Hematopoietic multipotent progenitor cell treated with erythropoietin and hydrocortisone succinate and interleukin-3 and kit ligand, for 4 days (in vitro differentiated cells): ENCODE measurements around the gene TMEM169.
"Not testable (repeated sequence)": the region's sequence is repeated elsewhere in the genome, so short reads cannot be mapped to it uniquely, and the experiment has no call there.

Experiments
- DNase-seq: peaks from one replicate; pipeline ENCODE4 v3.0.0-alpha.2; 2015

TMEM169 gene

DNA sequence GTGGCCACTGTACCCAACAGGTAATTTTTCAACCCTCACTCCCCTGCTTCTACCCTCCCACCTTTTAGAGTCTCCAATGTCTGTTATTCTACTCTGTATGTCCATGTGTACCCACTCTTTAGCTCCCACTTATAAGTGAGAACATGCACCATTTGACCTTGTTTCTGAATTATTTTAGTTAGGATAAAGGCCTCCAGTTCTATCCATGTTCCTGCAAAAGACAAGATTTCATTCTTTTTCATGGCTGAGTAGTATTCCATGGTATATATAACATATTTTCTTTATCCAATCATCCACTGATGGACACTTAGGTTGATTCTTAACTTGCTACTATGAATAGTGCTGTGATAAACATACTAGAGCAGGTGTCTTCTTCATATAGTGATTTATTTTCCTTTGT is 9.2 kb upstream of the TMEM169 start:
- DNase-seq = no peak

DNA sequence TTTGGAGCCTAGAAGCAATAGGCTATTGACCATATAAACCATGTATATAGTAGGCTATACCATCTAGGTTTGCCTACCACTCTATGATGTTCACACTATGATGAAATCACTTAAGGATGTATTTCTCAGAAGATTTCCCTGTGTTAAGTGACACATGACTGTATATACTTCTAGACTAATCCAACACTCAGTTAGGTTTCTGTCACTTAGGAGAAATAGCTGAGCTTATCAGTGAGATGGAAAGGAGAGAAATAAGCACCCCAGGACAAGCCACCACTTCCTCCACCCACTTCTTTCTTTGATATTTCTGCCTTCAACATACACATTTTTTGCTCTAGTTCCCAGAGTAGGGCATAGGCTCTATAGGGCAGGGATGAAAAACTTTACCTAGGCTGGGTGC is 7.9 kb upstream of the TMEM169 start:
- DNase-seq = no peak

DNA sequence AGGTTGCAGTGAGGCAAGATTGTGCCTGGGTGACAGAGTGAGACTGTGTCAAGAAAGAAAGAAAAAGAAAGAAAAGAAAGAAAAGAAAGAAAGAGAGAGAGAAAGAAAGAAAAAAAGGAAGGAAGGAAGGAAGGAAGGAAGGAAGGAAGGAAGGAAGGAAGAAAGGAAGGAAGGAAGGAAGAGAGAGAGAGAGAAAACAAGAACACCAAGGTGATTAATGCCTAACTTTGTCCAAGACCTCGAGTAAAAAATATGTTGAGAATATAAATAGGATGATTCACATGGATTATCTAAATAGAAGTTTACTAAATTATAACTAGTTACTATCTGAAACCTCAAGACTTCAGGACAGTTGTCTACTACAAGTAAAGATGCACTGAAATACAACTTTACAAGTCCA is 7.3 kb upstream of the TMEM169 start:
- no peak for DNase-seq

DNA sequence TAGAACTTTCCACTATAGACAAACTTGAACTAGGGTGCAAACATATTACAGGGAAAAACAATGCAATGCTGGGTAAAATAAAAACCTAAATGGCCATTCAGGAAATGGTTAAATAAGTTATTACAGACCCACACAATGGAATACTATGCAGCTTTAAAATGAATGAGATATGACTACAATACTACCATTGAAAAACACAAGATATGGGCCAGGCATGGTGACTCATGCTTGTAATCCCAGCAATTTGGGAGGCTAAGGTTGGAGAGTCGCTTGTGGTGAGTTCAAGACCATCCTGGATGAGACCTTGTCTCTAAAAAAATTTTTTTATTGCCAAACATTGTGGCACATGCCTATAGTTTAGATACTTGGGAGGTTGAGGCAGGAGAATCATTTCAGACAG is 6.9 kb upstream of the TMEM169 start:
- no peak for DNase-seq

DNA sequence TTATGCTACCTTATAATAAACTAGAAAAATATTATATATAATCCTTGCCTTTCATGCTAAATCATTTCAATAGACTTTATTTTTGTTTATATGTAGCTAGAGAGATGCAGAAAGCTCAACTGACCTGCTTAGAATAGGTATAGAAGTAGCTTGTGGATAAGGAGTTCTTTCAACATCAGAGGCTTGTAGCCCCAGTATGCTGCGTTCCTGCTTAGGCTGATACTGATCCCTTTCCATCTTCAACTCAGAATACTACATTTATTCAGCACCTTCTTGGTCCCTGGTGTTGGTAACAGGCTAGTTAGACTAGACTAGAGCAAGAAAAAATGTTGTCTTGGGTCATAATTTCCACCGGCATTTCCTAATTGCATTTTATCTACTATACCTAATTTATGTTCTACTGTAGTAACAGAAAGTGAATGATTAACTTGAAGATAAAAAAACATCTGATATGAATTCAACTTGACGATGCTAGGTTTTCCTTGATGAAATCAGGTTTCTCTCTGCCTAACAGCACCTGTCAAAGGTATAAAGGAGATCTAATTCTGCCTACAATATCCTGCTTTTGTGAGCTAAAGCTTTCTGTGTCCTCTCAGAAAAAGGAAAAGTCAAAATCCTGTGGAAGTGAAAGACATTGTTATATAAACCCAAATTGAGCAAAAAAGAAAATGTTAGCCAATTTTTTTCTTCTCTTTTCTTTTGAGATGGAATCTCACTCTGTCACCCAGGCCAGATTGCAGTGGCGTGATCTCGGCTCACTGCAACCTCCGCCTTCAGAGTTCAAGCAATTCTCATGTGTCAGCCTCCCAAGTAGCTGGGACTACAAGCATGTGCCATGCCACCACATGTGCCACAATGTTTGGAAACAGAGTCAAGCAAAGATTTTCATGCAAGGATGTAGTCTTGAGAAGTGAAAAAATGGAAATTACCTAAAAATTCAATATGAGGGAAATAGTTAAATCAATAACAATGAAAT is 5.9 kb upstream of the TMEM169 start:
- DNase-seq = no peak

DNA sequence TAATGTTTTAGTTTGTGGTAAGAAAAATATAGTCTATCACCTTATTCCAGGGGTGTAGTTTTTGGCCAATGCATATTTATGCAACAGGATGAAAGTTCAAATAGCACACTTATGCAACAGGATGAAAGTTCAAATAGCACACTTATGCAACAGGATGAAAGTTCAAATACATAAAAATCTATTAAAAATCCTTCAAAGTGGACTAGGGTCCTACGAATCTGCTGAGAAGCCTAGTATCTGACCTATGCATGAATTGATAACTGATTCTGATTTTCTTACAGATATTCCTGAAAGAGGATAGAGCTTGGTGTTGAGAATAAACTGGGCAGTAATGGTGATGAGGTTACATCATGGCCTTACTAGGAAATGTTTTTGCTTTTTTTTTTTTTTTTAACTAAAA is 2.9 kb upstream of the TMEM169 start:
- DNase-seq = no peak

DNA sequence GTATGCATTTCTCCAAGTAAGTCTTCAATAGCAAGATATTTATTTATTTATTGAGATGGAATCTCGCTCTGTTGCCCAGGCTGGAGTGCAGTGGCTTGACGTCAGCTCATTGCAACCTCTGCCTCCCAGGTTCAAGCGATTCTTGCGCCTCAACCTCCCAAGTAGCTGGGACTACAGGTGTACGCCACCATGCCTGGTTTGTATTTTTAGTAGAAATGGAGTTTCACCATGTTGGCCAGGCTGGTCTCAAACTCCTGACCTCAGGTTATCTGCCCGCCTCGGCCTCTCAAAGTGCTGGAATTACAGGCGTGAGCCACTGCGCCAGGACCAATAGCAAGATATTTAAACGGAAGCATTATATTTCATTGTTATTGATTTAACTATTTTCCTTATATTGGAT is 1.7 kb upstream of the TMEM169 start:
- not testable (repeated sequence) for DNase-seq

DNA sequence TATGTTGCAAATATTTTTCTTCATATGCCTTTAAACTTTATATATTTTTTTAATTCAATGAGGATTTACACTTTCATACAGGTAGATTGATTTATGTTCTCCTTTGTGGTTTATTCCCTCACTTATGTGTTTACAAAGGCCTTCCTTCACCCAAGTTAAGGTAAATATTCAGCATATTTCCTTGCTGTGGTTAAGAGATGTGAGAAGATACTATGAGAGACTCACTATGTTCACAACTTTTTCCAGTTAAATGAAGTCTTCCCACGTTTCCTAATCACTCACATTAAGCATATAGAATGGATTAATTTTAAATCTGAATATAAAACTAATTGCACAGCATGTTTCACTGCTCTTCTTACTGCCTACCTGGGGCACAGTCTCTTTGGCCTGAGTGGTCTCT is 707 bp upstream of the TMEM169 start:
- DNase-seq = no peak

DNA sequence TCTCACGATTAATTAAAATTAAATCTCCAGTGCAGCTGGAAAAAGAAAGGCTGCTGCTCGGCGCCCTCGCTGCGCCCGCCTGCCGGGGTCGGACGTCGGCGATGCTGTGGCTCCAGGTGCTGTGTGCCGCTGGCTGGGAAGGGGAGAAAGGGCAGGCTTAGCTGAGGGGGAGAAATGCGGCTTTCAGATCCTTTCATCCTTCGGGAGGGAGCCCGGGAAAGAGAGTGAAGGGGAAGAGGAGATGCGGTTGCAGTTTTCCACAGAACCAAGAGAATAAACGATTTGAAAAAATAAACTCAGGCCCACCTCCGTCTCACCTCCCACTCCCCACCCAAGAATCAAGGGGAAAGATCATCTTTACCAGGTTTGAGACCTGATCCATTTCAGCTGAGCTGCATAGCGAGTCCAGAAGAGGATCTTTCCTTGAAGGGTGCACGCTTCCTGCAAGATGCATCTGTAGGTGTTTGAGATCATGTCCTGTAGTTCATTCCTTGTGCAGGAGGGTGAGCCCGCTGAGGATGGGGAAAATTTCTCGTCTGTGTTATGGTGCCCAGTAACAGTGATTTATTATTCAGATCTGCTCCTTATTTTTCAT is 495 bp downstream of the TMEM169 start:
- DNase-seq = no peak

DNA sequence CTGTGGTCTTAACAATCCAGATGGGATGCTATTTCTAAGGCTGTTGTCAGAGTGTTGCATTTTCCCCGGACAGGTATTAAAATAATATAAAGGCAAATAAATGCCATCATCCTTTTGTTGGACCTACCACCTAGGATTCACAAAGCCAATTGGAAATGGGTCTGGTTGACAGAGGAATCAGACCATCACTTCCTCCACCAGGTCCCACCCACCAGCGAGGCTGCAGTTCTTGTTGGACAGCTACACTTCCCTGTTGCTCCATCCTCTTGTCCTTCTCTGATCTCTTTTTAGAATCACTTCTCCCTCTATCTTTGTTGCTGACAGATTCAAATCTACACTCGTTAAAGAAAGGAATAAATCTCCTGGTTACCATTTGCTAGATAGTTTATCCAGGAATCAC is 1.1 kb downstream of the TMEM169 start:
- DNase-seq = peak; percentile 48

DNA sequence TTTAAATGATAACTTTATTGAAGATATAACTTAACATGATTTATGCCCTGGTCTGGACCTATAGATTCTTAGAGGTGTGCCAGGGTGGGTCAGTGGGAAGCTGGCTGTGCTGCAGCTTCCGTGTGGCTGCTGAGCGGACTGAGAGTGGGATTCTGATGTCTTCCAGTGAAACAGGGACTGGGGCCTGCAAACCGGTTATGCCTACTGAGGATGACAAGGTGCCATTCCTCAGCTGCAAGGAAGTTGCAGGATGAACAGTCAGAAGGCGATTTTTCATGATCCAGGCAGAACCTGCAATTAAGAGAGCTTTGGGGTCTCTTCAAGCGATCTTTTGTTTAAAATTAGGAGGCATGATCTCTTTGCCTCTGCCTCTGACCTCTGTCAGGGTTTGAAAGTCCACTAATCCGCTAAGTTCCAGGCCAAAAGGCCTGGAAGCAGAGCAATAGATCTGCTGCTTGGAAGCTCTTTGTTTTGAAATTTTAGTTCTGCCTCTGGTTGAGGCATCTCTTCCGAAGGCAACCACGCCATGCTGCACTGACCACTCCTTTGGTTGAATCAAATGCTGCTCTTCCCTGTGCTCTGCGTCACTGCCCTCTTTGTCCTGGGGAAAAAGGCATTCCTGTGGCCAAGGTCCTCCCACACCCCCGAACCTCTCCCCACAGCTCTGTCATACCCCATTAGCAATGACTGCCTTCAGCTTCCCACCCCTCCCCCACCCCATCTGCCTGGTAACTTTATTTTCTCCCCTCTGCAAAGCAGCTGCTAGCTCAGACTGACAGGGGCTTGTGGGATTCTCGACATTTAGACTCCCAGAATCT is 2.0 kb downstream of the TMEM169 start:
- DNase-seq = no peak

DNA sequence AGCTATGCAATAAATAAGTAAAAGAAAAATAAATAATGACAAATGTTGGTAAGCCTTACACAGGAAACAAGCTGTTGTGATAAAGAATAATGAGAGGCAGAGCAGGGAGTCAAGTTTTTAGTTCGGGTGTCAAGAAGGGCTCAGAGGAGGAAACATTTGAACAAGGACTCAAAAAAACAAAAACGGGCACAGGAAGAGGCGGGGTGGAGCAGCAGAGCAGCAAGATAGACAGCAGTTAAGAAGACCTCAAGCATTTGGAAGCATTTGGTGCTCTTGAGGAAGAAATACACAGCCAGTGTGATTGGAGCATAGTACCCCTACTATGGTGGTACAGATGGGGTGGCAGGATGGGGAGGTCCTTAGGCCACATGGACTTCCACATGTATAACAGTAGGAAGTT is 2.8 kb downstream of the TMEM169 start:
- DNase-seq = peak; percentile 68

DNA sequence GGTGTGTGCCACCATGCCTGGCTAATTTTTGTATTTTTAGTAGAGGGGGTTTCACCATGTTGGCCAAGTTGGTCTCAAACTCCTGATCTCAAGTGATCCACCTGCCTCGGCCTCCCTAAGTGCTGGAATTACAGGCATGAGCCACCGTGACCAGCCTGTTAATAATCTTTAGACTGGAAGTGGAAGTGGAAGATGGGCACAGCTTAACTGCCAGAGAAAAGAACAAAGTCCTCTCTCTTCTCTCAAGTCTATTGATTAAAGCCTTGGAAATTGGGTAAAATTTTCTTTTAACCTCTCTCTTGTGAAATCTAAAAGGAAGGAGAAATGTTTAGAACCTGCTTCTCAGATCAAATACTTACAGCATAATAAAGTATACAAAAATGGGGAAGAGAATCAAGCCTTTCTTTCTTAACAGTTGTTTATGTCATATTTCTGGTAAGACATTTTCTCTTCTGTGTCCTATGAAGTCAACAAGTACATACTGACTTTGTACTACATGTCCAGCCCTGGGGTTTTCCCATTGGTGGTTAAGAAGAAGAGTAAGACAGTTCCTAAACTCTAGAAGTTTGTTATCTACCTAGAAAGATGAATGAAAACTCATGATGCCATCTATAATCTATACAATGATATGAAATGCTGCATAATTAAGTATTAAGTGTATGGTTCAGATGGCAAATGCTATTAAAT is 4.6 kb downstream of the TMEM169 start:
- no peak for DNase-seq

DNA sequence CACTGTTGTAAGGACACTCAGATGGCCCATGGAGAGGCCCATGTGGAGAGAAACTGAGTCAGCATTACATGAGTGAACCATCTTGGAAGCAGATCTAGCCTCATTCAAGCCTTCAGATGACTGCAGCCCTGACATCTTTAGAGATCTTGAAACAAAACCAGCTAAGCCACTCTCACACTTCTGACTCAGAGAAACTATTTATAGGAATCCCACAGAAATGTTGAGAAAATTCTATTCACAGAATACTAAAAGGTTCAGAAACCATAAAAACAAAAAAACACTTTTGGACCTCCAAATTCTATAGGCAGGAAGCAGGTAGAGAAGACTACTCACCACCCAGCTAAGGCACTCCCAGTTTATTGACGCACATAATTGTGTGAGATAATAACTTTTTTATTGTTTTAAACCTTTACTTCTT is 8.7 kb downstream of the TMEM169 start:
- no peak for DNase-seq

DNA sequence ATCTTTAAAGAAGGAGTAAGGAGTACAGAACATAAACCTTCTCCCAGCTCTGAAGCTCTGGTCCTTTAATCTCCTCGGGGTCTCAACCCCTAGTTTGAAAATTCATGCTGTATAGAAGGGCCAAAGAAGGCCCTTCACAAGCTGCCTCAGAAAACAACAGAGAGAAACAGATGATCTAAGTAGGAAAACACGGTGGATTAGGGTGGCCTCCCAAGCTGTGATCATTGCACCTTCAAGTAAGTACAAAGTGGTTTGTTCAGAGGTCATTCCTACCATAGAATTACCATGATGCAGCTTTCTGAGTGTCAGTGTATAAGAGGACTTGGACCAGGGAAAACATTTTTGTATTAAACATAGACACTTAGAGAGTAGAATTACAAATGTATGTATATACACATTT is 10.9 kb downstream of the TMEM169 start:
- no peak for DNase-seq

DNA sequence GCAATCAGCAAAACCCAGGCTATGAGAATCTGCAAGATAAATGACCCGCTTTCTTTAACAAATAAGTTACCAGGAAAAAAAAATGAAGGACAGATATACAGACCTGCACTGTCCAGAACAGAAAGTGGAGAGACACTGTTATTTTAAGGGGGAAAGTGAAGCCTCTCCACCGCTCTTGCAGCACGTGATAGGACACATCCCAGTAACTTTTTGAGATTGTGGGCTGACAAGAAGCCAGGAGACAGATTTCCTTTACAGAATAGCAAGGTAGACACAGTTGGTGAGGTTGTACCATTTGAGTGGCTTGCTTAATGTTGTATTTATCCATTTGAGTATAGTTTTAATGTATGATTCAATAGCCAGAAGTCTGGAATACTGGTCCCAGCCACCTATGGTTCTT is 13.0 kb downstream of the TMEM169 start:
- no peak for DNase-seq

DNA sequence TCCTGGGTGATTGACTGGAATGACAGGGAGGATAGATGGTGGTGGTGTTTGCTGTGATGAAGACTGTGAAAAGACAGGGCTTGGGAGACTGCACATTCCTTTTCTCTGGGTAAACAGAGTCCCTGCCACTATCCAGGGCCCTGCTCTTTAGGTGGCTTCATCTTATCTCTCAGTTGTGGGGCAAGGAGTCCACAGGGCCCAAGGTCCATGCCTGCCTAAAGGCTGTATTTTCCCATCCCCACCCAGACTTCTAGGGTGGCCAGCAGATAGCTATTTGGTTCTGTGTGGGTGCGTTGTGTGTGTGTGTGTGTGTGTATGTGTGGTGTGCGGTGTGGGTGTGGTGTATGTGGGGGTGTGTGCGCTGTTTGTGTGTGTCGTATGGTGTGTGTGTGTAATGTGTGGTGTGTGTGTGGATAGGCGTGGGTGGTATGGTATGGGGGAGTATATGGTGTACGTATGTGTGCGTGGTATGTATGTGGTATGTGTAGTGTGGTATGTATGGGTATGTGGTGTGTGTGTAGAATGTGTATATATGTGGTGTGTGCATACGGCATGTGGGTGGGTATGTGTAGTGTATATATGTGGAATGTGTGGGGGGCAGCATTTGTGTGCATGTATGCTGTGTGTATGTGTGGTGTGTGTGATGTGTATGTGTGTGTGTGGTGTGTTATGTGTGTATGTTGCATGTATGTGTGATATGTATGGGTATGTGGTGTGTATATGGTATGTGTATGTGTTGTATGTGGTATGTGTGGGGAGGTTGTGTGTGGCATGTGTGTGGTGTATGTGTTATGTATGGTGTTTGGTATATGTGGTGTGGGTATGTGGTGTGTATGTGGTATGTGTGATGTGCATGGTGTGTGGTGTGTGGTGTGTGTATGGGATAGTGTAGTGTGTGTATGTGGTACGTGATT is 17.0 kb downstream of the TMEM169 start:
- no peak for DNase-seq

DNA sequence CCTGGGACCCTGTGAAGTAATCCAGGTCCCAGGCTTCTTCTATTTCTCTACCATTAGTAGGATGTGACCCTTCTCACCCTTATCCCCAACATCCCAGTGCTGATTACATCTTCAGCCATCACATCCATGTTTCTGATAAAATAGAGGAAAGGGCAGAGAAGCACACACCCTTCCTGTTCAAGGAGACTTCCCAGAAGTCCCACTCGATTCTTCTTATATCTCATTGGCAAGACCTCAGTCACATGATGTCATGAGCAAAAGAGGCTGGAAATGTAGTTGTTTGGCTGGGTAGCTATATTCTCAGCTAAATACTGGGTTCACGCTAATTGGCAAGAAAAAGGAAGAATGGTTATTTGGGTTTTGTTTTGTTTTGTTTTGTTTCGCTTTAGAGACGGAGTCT is 19.4 kb downstream of the TMEM169 start:
- DNase-seq = no peak

DNA sequence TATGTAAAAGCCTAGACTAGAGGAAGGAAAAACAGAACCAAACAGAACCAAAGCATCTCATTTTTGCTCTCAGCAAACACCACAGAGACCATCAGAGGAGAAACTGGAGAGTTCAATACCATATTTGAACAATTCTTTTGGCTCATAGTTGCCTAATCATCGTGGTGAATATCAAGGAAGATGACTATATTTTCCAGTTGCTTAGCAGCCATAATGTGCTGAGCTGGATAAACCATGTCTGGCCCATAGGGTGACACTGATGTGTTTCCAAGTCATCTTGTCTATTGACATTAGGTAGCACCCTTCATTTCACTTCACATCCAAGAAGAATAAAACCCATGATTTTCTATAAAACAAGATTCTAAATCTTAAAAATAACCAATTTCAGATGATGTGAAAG is 21.5 kb downstream of the TMEM169 start:
- peak; percentile 52 for DNase-seq

DNA sequence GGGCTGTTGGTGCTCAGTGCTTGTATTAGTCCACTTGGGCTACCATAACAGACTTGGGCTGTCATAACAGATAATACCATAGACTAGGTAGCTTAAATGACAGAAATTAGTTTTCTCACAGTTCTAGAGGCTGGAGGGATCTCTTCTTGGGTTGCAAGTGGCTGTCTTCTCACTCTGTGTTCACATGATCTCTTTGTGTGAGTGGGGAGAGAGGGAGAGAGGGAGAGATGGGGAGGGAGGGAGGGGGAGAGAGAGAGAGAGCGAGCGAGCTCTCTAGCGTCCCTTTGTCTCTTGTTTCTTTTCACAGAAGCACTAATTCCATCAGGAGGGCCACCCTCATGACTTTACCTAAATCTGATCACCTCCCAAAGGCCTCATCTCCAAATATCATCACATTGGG is 23.0 kb downstream of the TMEM169 start:
- DNase-seq = no peak

DNA sequence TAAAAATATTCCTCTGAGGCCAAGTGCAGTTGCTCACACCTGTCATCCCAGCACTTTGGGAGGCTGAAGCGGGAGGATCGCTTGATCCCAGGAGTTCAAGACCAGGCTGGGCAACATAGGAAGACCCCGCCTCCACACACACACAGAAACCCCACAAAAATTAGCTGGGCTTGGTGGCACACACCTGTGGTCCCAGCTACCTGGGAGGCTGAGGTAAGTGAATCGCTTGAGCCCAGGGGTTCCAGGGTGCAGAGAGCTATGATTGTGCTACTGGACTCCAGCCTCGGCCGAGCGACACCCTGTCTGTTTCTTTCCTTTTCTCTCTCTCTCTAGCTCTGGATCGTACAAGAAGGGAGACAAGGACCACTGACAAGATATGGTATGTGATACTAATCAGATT is 25.6 kb downstream of the TMEM169 start:
- no peak for DNase-seq

DNA sequence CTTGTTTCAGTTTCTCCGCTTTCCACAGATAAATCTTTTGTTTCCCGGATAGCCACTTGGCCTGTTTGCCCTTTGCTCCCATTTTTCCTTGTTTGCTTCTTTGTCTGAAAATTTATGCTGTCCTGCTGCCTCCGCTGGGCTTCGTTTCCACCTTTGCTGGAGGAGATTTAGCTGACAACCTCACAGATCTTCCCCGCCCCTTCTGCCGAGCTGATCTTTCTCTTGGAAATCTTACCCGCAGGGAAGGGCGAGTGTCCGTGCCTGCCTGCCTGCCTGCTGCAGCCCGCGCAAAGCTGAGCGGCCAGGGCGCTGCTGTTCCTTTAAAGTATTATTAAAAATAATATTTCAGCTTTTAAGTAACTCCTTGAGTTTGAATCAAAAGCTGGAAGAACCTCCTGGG is 26.0 kb downstream of the TMEM169 start:
- no peak for DNase-seq
